Measurements from ENCODE around the gene CDX2.
"Not testable (repeated sequence)": the region's sequence is repeated elsewhere in the genome, so short reads cannot be mapped to it uniquely, and the experiment has no call there.

The CDX2 gene

DNA sequence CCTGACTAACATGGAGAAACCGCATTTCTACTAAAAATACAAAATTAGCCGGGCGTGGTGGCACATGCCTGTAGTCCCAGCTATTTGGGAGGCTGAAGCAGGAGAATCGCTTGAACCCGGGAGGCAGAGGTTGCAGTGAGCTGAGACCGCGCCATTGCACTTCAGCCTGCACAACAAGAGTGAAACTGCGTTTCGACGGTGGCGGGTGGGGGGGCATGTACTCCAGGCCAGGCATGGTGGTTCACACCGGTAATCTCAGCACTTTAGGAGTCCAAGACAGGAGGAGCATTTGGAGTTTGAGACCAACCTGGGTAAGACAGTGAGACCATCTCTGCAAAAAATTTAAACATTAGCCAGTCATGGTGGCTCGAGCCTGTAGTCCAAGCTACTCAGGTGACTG, 4.9 kb downstream of the CDX2 start:
- H3K36me3 ChIP-seq (ENCODE audit: control insufficient read depth in 2 of 2, insufficient read depth in 2 of 2, low read length in 2 of 2); H3K4me3 ChIP-seq (ENCODE audit: low read length in 2 of 2); H3K27ac ChIP-seq (ENCODE audit: low read length); H3K9me3 ChIP-seq (ENCODE audit: control insufficient read depth in 2 of 2, low read length in 2 of 2); H3K9ac ChIP-seq (ENCODE audit: low read length in 2 of 2): not testable (repeated sequence)
- H3K4me1 ChIP-seq (ENCODE audit: control insufficient read depth, insufficient read depth, low read length) = peaks cover 38% of the 10 kb centered on the region
- peaks cover 60 to 76% of the 10 kb centered on the region in 2 donors for H3K27me3 ChIP-seq (ENCODE audit: control insufficient read depth in 1 of 2, insufficient read depth in 2 of 2, low read length in 2 of 2)

DNA sequence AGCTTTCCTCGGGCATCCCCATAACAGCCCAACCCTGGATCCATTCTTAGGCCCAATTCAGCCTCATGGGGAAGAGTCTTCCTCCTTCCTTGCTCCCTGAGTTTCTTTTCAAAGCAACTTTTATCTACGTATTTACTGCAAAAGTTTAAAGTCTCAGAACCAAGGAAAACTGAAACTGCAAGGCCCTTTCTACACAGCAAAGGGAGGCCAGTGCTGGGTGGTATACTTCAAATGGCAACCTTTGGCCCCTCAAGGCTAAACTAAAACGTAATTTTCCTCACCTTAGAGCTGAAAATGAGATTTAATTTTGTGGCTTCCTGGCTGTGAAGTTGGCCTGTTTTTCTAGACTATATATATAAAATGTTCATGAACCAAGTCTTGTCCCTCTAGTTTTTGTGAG, 5.6 kb downstream of the CDX2 start:
- H3K9ac ChIP-seq (ENCODE audit: low read length in 2 of 2) = no peak overlapping the region
- no peak overlapping the region for H3K27ac ChIP-seq (ENCODE audit: low read length)
- H3K27me3 ChIP-seq (ENCODE audit: control insufficient read depth in 1 of 2, insufficient read depth in 2 of 2, low read length in 2 of 2) = peaks cover 62 to 76% of the 10 kb centered on the region in 2 donors
- H3K36me3 ChIP-seq (ENCODE audit: control insufficient read depth in 2 of 2, insufficient read depth in 2 of 2, low read length in 2 of 2) = no peaks in the 10 kb centered on the region
- H3K4me1 ChIP-seq (ENCODE audit: control insufficient read depth, insufficient read depth, low read length) = peaks cover 35% of the 10 kb centered on the region
- no peak overlapping the region for H3K4me3 ChIP-seq (ENCODE audit: low read length in 2 of 2)
- no peaks in the 10 kb centered on the region for H3K9me3 ChIP-seq (ENCODE audit: control insufficient read depth in 2 of 2, low read length in 2 of 2)

DNA sequence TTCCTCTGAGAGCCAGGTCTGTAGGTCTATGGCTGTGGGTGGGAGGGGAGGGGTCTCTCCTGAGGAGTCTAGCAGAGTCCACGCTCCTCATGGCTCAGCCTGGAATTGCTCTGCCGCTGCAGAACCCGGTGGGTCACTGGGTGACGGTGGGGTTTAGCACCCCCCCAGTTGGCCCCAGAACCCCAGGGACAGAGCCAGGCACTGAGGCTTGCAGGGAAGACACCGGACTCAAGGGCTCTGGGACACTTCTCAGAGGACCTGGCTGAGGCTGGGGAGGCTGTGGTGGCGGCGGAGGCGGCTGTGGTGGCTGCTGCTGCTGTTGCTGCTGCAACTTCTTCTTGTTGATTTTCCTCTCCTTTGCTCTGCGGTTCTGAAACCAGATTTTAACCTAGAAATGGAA, 6.1 kb downstream of the CDX2 start:
- Histone ChIP-seq H3K9me3 (ENCODE audit: control insufficient read depth in 2 of 2, low read length in 2 of 2) (no peaks in the 10 kb centered on the region), H3K4me3 (ENCODE audit: low read length in 2 of 2) (no peak overlapping the region), H3K9ac (ENCODE audit: low read length in 2 of 2) (no peak overlapping the region), H3K4me1 (ENCODE audit: control insufficient read depth, insufficient read depth, low read length) (peaks cover 31% of the 10 kb centered on the region), H3K36me3 (ENCODE audit: control insufficient read depth in 2 of 2, insufficient read depth in 2 of 2, low read length in 2 of 2) (no peaks in the 10 kb centered on the region), H3K27me3 (ENCODE audit: control insufficient read depth in 1 of 2, insufficient read depth in 2 of 2, low read length in 2 of 2) (peaks cover 59 to 76% of the 10 kb centered on the region in 2 donors), H3K27ac (ENCODE audit: low read length) (no peak overlapping the region)

DNA sequence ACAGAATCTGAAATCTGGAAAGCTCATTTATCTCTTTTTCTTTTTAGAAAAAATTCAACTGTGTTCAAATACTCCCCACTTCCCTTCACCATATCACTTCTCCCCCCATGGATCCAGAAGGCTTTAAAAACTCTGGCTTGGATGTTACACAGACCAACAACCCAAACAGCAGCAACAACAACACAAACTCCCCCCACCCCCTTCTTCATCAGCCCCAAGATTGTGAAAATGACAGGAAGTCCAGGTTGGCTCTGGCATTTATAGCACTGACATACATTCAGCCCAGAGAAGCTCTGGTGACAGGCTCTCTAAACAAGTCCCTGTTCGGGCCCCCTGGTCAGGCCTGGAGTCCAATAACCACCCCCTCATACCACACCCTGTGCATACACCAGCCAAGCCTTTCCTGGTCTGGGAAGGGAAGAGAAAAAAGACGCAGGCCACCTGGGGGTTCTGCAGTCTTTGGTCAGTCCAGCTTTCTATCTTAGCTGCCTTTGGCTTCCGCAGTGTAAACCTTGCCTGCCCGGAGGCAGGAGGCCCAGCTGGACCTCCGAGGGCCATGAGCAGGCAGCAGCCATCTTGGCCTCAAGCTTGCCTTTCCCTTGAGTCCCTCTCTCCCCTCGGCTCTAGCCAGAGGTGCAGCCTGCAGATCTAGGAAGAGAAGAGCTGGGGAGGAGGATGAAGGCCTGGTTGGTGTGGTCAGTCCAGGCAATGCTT, 6.8 kb downstream of the CDX2 start:
- Histone ChIP-seq H3K4me1 (ENCODE audit: control insufficient read depth, insufficient read depth, low read length) (peaks cover 25% of the 10 kb centered on the region), H3K9me3 (ENCODE audit: control insufficient read depth in 2 of 2, low read length in 2 of 2) (no peaks in the 10 kb centered on the region), H3K4me3 (ENCODE audit: low read length in 2 of 2) (no peak overlapping the region), H3K27me3 (ENCODE audit: control insufficient read depth in 1 of 2, insufficient read depth in 2 of 2, low read length in 2 of 2) (peaks cover 58 to 73% of the 10 kb centered on the region in 2 donors), H3K27ac (ENCODE audit: low read length) (no peak overlapping the region), H3K9ac (ENCODE audit: low read length in 2 of 2) (no peak overlapping the region), H3K36me3 (ENCODE audit: control insufficient read depth in 2 of 2, insufficient read depth in 2 of 2, low read length in 2 of 2) (no peaks in the 10 kb centered on the region)

DNA sequence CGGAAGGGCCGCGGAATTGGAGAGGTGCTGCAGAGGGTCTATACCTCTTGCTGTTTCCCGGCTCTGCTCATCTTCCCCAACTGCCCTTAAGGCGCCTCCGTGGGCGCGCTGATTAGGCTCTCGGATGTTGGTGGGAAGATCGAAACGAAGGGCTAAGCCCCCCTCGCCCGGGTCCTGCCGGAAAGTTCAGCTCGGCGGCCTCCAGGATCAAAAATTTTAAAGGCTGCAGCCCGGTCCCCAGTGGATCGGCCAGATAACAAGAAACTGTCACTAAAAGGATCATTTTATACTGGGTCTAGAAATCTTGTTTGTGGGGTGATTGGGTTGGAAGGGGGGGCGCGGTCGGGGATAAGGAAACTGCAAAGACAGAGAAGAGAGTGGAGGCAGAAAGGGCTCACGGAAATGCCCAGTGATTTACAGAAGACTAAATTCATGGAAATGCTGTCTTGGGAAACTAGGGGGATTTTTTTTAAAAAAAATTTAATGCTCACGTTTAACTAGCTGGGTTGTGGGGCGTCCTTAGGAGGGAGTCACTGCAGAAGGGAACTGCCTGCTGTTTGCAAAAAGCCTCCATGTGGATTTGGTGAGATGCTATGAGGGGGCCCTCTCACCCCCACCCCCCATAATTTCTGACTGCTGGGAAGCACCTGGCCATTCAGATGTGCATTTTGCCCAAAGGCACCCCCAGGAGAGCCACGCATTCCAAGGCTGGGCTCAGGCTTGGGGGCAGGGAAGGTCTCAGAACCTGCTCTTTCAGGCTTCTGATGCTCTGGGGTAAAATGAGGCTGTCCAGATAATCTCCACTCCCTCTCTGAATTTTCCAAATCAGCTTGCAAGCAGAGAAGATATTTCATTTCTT, 7.7 kb downstream of the CDX2 start:
- Histone ChIP-seq H3K9me3 (ENCODE audit: control insufficient read depth in 2 of 2, low read length in 2 of 2) (no peaks in the 10 kb centered on the region), H3K27ac (ENCODE audit: low read length) (no peak overlapping the region), H3K27me3 (ENCODE audit: control insufficient read depth in 1 of 2, insufficient read depth in 2 of 2, low read length in 2 of 2) (peaks cover 57 to 71% of the 10 kb centered on the region in 2 donors), H3K36me3 (ENCODE audit: control insufficient read depth in 2 of 2, insufficient read depth in 2 of 2, low read length in 2 of 2) (no peaks in the 10 kb centered on the region), H3K9ac (ENCODE audit: low read length in 2 of 2) (no peak overlapping the region), H3K4me1 (ENCODE audit: control insufficient read depth, insufficient read depth, low read length) (peaks cover 19% of the 10 kb centered on the region), H3K4me3 (ENCODE audit: low read length in 2 of 2) (peak overlapping the region in 1 of 2 donors; percentile 58)

DNA sequence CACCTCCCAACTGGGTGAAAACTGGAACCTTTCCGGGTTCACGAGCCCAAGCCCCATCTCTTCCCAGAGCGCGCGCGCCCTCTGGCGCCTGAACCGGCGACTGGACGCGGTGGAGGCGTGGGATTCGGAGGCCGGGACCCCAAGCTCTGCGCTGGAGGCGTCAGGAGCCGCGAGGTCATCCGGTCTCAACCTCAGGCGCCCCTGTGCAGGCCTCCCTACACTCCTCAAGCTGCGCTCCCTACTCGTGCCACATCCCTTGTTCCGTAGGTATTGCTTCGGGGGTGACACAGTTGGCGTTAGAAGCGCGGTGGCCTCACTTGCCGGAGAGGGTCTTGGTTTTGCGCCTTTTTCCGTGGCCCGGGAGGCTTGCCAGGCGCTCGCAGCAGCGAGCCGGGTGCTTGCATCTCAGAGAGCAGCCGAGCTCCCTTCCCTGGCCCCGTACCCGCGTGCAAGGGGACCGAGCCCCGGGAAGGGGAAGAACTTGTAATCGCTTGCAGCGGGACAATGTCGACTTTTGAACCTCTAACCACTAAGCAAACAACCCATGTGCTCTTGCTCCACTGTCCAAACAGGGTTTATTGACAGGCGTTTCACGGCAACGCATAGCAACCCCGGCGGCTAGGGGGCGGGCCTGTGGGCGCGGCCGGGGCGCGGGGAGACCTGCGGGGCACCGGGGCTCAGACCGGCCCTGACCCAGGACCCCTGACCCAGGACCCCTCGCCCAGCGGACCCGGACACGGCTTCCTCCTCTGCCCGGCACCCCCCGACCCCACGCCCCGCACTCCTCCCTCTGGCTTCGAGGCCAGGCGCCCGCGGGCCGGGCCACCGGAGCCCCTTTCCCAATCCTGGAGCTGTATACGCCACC, 8.5 kb downstream of the CDX2 start:
- Histone ChIP-seq H3K27ac (ENCODE audit: low read length) (no peak overlapping the region), H3K4me1 (ENCODE audit: control insufficient read depth, insufficient read depth, low read length) (peaks cover 15% of the 10 kb centered on the region), H3K4me3 (ENCODE audit: low read length in 2 of 2) (peak overlapping the region; percentile 53 to 58), H3K36me3 (ENCODE audit: control insufficient read depth in 2 of 2, insufficient read depth in 2 of 2, low read length in 2 of 2) (no peaks in the 10 kb centered on the region), H3K27me3 (ENCODE audit: control insufficient read depth in 1 of 2, insufficient read depth in 2 of 2, low read length in 2 of 2) (peaks cover 53 to 66% of the 10 kb centered on the region in 2 donors), H3K9ac (ENCODE audit: low read length in 2 of 2) (no peak overlapping the region), H3K9me3 (ENCODE audit: control insufficient read depth in 2 of 2, low read length in 2 of 2) (no peaks in the 10 kb centered on the region)

DNA sequence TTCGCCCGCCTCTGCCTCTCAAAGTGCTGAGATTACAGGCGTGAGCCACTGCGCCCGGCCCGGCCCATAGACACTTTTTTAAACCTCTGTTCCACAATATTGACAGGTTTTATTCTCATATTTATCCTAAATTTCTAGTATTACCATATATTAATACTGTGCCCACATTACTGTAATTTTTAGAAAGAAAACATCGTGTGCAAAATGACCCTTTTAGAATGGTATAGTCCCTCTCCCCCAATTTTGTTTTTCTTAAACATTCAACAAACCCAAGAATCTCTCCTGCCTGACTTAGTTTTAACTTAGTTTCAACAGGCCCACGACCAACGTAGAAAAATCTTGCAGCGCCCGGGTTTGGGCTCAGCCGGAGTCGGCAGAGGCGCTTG, 9.1 kb downstream of the CDX2 start:
- Histone ChIP-seq H3K36me3 (ENCODE audit: control insufficient read depth in 2 of 2, insufficient read depth in 2 of 2, low read length in 2 of 2) (no peaks in the 10 kb centered on the region), H3K9me3 (ENCODE audit: control insufficient read depth in 2 of 2, low read length in 2 of 2) (no peaks in the 10 kb centered on the region), H3K4me1 (ENCODE audit: control insufficient read depth, insufficient read depth, low read length) (peaks cover 15% of the 10 kb centered on the region), H3K9ac (ENCODE audit: low read length in 2 of 2) (no peak overlapping the region), H3K4me3 (ENCODE audit: low read length in 2 of 2) (peak overlapping the region in 1 of 2 donors; percentile 58), H3K27ac (ENCODE audit: low read length) (no peak overlapping the region), H3K27me3 (ENCODE audit: control insufficient read depth in 1 of 2, insufficient read depth in 2 of 2, low read length in 2 of 2) (peaks cover 51 to 66% of the 10 kb centered on the region in 2 donors)

DNA sequence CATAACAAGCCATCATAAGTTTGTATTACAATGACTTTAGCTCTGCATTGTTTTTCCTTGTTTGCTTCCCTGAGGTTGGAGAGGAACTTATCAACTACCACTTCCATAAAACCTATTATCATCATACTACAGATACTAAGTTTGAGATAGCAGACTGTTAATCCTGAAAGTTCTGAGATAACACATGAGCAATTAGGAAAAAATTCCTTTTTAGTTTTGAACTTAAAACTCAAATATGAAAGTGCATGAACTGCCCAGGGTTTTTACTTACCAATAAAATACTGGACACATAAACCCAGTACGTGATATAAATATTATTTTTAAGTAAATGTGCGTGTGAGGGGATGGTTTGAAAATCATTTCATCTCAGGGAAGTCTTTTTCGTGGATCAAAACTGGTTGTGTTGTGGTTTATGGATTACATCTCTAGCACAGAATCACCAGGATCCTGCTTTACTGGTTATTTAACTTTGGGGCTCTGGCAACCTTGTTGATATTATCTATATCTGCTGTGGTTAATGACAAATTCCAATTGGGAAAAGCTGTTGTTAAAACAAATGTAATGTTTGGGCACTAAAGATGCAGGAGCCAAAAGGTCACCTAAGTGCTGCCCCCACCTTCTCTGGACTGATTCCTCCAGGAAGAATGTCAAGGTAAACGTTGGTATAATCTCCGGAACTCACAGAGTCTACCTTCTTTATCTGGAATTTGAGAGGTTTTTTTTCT, 12.4 kb downstream of the CDX2 start:
- Histone ChIP-seq H3K36me3 (ENCODE audit: control insufficient read depth in 2 of 2, insufficient read depth in 2 of 2, low read length in 2 of 2) (no peaks in the 10 kb centered on the region), H3K4me1 (ENCODE audit: control insufficient read depth, insufficient read depth, low read length) (peaks cover 23% of the 10 kb centered on the region), H3K4me3 (ENCODE audit: low read length in 2 of 2) (no peak overlapping the region), H3K9ac (ENCODE audit: low read length in 2 of 2) (no peak overlapping the region), H3K27me3 (ENCODE audit: control insufficient read depth in 1 of 2, insufficient read depth in 2 of 2, low read length in 2 of 2) (peaks cover 47 to 84% of the 10 kb centered on the region in 2 donors), H3K27ac (ENCODE audit: low read length) (no peak overlapping the region), H3K9me3 (ENCODE audit: control insufficient read depth in 2 of 2, low read length in 2 of 2) (no peaks in the 10 kb centered on the region)

DNA sequence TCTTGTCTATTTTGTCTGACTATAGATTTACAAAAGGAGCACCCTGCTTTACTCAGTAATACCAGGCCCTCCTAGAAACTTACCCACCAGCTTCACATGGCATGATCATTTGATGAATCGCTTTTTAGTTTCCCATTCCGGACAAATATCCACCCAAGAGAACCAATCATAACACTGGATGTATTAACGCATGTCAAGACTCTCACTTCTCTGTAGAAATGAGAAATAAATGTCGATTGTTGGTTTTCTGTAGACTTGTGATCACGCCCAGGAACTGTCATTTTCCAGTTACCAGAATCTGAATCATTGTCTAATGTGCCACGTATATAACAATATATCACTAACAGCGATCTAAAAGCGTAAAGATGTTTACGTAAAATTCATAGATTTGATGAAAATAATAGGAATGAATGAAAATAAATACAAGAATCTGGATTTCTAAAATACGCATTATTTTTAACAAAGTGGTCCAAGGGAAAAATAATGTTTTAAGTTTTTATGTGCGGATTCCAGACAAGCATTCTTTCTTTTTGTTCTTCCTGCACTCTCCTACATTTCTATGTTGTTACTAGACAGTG, 14.0 kb downstream of the CDX2 start:
- no peak overlapping the region for H3K4me3 ChIP-seq (ENCODE audit: low read length in 2 of 2)
- no peaks in the 10 kb centered on the region for H3K36me3 ChIP-seq (ENCODE audit: control insufficient read depth in 2 of 2, insufficient read depth in 2 of 2, low read length in 2 of 2)
- H3K27me3 ChIP-seq (ENCODE audit: control insufficient read depth in 1 of 2, insufficient read depth in 2 of 2, low read length in 2 of 2) = peaks cover 41 to 68% of the 10 kb centered on the region in 2 donors
- H3K9ac ChIP-seq (ENCODE audit: low read length in 2 of 2) = no peak overlapping the region
- H3K9me3 ChIP-seq (ENCODE audit: control insufficient read depth in 2 of 2, low read length in 2 of 2) = no peaks in the 10 kb centered on the region
- no peak overlapping the region for H3K27ac ChIP-seq (ENCODE audit: low read length)
- H3K4me1 ChIP-seq (ENCODE audit: control insufficient read depth, insufficient read depth, low read length) = peaks cover 12% of the 10 kb centered on the region
